Dedifferentiated amniotic fluid mesenchymal stem cell (primary cell): ENCODE measurements around the gene STX1A.
A peak's percentile ranks its signal among the peaks of the same experiment; 100 is the strongest.
"Not testable (repeated sequence)": the region's sequence is repeated elsewhere in the genome, so short reads cannot be mapped to it uniquely, and the experiment has no call there.

Experiments used
- DNase-seq: peaks from one replicate; pipeline ENCODE4 v3.0.0-alpha.2; 2016; ENCODE audit errors: extremely low spot score

Gene STX1A

GRCh38 chr7:73683056-73683787 lies 36.2 kb downstream of the STX1A start, which contains the start of the genes BUD23 and DNAJC30:
BUD23 (plus strand) TSS chr7:73683597; CDS start chr7:73683626, 29 bp downstream.
DNAJC30 (minus strand) TSS chr7:73683453; CDS start chr7:73683423, 30 bp downstream.
- DNase-seq: peak; percentile 94

DNA sequence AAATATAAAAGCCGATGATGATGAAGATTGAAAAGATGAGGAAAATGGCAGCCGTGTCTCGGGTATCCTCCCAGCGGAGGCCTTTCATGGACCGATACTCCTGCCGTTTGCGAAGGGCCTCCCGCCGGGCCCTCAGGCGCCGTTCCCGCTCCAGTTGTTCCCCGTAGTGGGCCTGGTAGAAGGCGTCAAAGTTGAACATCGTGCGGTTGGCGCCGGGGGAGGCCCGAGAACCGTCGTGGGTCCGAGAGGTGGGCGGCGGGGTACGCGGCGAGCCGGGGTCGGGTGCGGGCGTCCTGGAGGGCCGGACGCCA lies 36.8 kb downstream of the STX1A start:
- DNase-seq: no peak

- DNase-seq: no peak
Measured at GRCh38 chr7:73681031-73681430, 38.4 kb downstream of the STX1A start.

DNA sequence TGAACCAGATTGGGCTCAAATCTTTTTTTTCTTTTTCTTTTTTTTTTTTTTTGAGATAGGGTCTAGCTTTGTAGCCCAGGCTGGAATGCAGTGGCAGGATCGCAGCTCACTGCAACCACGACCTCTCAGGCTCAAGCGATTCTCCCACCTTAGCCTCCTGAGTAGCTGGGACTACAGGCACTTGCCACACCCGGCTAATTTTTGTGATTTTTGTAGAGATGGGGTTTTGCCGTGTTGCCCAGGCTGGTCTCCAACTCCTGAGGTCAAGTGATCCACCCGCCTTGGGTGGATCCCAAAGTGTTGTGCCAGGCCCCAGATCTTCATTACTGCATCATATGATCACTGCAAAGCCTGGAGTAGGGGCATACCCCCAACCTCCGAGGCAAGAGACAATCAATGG lies 39.0 kb downstream of the STX1A start:
- no peak for DNase-seq

DNA sequence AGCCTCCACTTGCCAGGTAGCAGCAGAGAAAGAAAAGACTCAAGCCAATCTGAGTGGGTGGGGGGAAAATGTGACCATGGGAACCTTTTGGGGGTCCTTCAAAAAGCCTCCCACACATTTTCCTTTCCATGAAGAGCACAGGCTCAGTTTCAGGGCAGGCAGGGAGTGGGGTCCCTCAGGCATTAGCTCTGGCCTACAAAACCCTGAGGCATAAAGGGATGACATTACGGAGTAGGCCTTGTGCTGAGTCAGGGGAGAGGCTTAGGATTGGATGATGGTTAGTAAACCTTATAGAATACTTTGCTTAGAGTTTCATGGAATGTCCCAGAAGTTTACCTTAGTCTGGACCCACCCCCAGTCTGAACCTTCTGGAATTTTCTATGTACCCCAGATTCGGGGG lies 39.8 kb downstream of the STX1A start:
- DNase-seq: no peak

GRCh38 chr7:73678862-73679261 lies 40.6 kb downstream of the STX1A start:
- DNase-seq: no peak

DNA sequence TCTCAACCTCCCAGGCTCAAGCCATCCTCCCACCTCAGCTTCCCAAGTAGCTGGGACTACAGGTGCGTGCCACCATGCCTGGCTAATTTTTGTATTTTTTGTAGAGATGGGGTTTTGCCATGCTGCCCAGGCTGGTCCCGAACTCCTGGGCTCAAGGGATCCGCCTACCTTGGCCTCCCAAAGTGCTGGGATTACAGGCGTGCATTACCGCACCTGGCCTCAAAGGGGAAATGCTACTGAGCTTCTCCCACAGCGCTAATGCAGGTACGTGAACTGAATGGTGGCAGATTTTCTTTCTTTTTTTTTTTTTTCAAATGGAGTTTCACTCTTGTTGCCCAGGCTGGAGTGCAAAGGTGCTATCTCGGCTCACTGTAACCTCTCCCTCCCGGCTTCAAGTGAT lies 43.4 kb downstream of the STX1A start:
- DNase-seq: not testable (repeated sequence)

GRCh38 chr7:73674468-73675124 lies 44.9 kb downstream of the STX1A start:
- DNase-seq: no peak

GRCh38 chr7:73671857-73672445 lies 47.5 kb downstream of the STX1A start:
- DNase-seq: no peak

DNA sequence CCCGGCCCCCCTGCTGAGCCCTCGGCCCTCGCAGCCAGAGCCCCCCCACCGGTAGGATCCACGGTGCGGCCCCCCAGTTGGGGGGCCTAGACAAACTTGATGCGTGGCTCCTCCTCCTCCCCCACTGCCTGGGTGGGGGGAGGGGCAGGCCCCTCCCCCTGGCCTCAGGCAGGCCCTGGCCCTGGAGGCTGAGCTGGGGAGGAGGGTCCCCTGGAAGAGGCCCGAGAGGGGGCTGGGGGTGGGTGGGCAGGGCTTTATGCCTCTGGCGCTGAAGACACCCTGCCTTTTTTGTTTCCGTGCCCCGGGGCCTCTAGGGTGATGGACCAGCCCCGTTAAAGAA lies 48.2 kb downstream of the STX1A start:
- no peak for DNase-seq

DNA sequence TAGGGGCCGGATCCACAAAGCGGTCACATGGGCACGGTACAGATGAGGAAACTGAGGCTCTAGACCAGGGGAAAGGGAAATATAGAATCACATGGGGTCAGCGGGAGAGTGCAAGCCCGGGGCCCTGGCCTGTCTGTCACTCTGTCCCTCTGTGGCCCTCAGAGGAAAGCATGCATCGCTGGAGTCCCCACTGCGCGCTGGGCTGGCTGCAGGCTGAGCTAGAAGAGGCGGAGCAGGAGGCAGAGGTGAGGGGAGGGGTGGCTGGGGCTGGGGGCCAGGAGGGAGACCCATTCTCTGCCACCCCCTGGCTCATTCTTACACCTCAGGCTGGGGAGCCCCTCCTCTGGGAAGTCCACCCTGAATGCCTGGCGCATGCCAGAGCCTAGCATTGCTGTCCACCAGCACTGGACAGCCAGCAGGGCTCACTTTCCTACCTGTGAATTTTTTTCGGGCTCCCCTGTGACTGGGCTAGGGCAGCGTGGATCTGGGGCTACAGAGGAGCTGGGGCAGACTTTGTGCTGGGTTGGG lies 49.5 kb downstream of the STX1A start:
- no peak for DNase-seq

GRCh38 chr7:73669288-73669701 lies 50.2 kb downstream of the STX1A start:
- no peak for DNase-seq

DNA sequence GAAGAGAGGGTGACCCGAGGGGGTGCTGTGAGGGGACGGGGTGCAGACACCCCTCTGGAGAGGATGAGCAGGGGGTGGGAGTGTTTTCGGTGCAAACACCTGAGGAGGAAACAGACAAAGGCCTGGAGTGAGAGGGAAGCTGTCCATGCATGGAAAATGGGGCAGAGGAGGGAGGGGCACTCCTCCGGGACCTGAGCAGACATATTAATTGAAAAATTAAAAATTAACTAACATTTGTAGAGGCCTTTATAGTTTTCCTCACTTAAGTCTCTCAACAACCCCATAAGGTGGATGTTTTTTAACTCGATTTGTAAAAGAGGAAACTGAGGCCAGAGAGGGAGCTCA lies 50.6 kb downstream of the STX1A start:
- no peak for DNase-seq

- no peak for DNase-seq
Measured at GRCh38 chr7:73668103-73668885, 51.2 kb downstream of the STX1A start.

GRCh38 chr7:73667344-73668102 lies 51.9 kb downstream of the STX1A start, which contains the start of gene VPS37D:
VPS37D (plus strand) TSS chr7:73667831; CDS start chr7:73667959, 128 bp downstream.
- peak; percentile 82 for DNase-seq

- DNase-seq: no peak
Measured at GRCh38 chr7:73663033-73663432, 56.4 kb downstream of the STX1A start.

DNA sequence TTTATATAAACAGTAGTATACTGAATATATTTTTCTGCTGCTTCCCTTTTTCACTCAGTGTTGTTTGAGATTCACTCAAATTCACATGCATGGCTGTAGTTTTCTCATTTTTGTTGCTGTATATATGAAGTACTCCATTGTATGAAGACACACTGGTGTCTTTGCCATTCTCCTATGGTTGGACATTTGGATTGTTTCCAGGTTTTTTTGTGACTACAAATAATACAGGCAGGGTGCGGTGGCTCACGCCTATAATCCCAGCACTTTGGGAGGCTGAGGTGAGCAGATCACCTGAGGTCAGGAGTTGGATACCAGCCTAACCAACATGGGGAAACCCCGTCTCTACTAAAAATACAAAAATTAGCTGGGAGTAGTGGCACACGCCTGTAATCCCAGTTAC lies 58.9 kb downstream of the STX1A start:
- DNase-seq: not testable (repeated sequence)

DNA sequence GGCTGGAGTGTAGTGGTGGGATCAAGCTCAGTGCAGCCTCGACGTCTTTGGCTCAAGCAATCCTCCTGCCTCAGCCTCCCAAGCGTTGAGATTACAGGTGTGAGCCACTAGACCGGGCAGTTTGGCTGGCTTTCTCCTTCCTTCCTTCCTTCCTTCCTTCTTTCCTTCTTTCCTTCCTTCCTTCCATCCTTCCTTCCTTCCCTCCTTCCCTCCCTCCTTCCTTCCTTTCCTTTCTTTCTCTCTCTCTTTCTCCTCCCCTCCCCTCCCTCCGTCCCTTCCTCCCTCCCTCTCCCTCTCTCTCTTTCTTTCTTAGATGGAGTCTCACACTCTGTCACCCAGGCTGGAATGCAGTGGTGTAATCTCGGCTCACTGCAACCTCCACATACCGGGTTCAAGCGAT lies 59.5 kb downstream of the STX1A start:
- DNase-seq: no peak

- not testable (repeated sequence) for DNase-seq
Measured at GRCh38 chr7:73655309-73655708, 64.2 kb downstream of the STX1A start.

- no peak for DNase-seq
Measured at GRCh38 chr7:73652541-73652949, 66.9 kb downstream of the STX1A start.

GRCh38 chr7:73650524-73650923 lies 68.9 kb downstream of the STX1A start:
- no peak for DNase-seq
